ENCODE measurements around the gene HK2. TPM values are rescaled to one million over a fixed set of nuclear protein-coding genes. Genes with fewer than 3 reads are reported as not detected.

HK2 gene
- total and polyA plus RNA-seq, 2 donors (not counting 3 experiments of a cell fraction or from before 2014, with no cell fraction given): 3.4 to 13.0 TPM

DNA sequence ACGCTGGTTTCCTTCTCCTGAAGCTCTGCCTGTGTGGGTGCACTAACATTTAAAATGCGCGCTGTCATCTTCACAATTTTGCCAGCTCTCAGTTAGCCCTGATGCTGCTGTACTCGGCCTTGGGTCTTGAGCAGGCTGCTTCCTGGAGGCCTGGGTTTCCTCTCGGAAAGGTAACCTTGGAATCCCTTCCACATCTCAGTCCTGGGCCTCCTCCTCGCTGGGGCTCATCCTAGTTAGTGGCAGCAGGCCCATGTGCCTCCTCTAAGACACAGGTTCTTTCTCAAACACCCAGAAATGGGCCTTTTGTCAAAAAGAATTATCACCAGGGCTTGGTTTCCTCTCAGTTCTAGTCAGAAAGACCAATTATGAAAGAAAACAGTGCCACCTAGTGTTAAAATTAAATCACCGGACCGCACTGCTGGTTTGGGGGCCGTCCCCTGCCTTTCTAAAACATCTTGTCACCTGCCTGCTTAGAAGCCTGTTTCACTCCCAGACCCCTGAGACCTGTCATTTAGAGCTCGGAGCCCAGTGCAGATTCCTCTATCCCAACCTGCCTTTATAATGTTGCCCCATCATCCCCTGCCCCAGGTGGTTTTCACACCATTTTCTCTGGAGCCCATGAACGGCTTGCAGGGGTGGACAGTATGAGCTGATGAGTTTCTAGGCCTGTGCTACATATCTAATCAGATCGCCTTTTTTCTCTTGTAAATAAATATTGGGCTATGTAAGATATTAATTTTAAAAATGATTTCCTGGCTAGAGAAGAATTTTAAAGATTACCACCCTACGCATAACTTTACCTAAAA lies 42.4 kb downstream of the HK2 start:
- intact Hi-C loops (cut with micrococcal nuclease) (loop anchor here (1.0 kb wide), 3 partner anchors 40 to 186 kb away; no protein-coding TSS in a partner anchor), dilution Hi-C loops (cut with MboI; ENCODE audit: extremely low pct_ligation_motif_present, low sequenced_read_pairs) (no loop called here)
- POLR2A ChIA-PET: no interaction called here
- no TSS peak for BruUV-seq (replicated peaks)
- no peak overlapping the region for H3K4me3 ChIP-seq (replicated peaks in 1 of 3; ENCODE audit: insufficient read depth in 1 of 3, low read depth in 1 of 3, low read length in 3 of 3)
- peak; percentile 63 for DNase-seq (ENCODE audit: low read depth, low spot score)
- no peaks in the 10 kb centered on the region for H3K27me3 ChIP-seq (ENCODE audit: control insufficient read depth in 2 of 2, insufficient read depth in 2 of 2, low read length in 2 of 2)
- no peaks in the 10 kb centered on the region for H3K79me2 ChIP-seq (ENCODE audit: control insufficient read depth, insufficient read depth, low read length)
- no peak overlapping the region for H3K4me2 ChIP-seq (ENCODE audit: insufficient read depth, low read length)
- CTCF ChIA-PET: interaction anchor here (0.7 to 6.9 kb wide), 21 partner anchors 8 to 365 kb away, joined by 3 to 112 read pairs (median 4); partner anchors contain the start of gene HK2
- H3K9ac ChIP-seq (replicated peaks; ENCODE audit: extremely low read depth, insufficient read depth, low read length): no peak overlapping the region
- no peaks in the 10 kb centered on the region for H3K4me1 ChIP-seq (ENCODE audit: control insufficient read depth, extremely low read depth, insufficient read depth, low read length)
- FAIRE-seq: peak; percentile 97
- no peak overlapping the region for H2AFZ ChIP-seq (ENCODE audit: low read depth, low read length)
- no peak overlapping the region for H3K27ac ChIP-seq (ENCODE audit: insufficient read depth, low read depth, low read length)
- H3K36me3 ChIP-seq (ENCODE audit: control insufficient read depth in 2 of 2, extremely low read depth in 1 of 2, insufficient read depth in 2 of 2, low read length in 2 of 2): peaks cover 0 to 2% of the 10 kb centered on the region in 2 experiments
- TF ChIP-seq, protein P1, sequence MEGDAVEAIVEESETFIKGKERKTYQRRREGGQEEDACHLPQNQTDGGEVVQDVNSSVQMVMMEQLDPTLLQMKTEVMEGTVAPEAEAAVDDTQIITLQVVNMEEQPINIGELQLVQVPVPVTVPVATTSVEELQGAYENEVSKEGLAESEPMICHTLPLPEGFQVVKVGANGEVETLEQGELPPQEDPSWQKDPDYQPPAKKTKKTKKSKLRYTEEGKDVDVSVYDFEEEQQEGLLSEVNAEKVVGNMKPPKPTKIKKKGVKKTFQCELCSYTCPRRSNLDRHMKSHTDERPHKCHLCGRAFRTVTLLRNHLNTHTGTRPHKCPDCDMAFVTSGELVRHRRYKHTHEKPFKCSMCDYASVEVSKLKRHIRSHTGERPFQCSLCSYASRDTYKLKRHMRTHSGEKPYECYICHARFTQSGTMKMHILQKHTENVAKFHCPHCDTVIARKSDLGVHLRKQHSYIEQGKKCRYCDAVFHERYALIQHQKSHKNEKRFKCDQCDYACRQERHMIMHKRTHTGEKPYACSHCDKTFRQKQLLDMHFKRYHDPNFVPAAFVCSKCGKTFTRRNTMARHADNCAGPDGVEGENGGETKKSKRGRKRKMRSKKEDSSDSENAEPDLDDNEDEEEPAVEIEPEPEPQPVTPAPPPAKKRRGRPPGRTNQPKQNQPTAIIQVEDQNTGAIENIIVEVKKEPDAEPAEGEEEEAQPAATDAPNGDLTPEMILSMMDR (IDR thresholded peaks at IDR 0.05; ENCODE audit: extremely low read depth in 1 of 2, insufficient read depth in 1 of 2, low read depth in 1 of 2, low read length in 2 of 2): peak; percentile 52 to 62
- TF ChIP-seq GATA2 (IDR thresholded peaks at IDR 0.05; ENCODE audit: insufficient read depth, insufficient read length, low read depth, low read length): no peak
- H3K9me1 ChIP-seq (replicated peaks; ENCODE audit: control insufficient read depth, extremely low read depth, insufficient read depth, low read length): no peaks in the 10 kb centered on the region
- no peaks in the 10 kb centered on the region for H3K9me3 ChIP-seq (replicated peaks; ENCODE audit: control insufficient read depth, insufficient read depth, low read length)
- H4K20me1 ChIP-seq (replicated peaks; ENCODE audit: control insufficient read depth, extremely low read depth, insufficient read depth, low read length): no peaks in the 10 kb centered on the region

DNA sequence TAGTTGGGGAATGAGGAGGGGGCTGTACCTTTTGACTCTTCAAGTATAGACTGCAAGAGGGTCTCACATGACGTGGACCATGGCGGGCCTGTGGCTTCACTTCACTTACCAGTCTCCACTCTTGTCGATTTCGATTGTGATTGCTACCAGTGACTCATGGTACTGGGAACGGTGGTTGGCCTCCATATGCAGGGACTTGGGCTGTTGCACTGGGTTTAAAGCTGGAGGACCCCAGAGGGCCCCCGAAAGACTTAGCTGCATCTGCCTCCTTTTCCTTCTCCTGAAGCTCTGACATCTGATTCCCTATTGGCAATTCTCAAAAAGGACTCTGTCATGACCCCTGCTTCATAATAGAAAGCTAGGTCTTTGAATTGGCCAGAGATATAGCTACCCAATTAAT lies 43.4 kb downstream of the HK2 start:
- intact Hi-C loops (cut with micrococcal nuclease) (no loop called here), dilution Hi-C loops (cut with MboI; ENCODE audit: extremely low pct_ligation_motif_present, low sequenced_read_pairs) (no loop called here)
- DNase-seq (ENCODE audit: low read depth, low spot score): no peak
- no peak overlapping the region for H2AFZ ChIP-seq (ENCODE audit: low read depth, low read length)
- FAIRE-seq: no peak
- TF ChIP-seq GATA2 (IDR thresholded peaks at IDR 0.05; ENCODE audit: insufficient read depth, insufficient read length, low read depth, low read length): no peak
- TF ChIP-seq POLR2AphosphoS5 (IDR thresholded peaks at IDR 0.05; ENCODE audit: insufficient read depth, low read depth, low read length): no peak
- no peak for TF ChIP-seq JUN (IDR thresholded peaks at IDR 0.05; ENCODE audit: borderline replicate concordance, insufficient read depth, insufficient read length, low read depth)
- no peak for TF ChIP-seq FOS (IDR thresholded peaks at IDR 0.05; ENCODE audit: borderline replicate concordance, insufficient read depth, low read length)
- TF ChIP-seq MYC (IDR thresholded peaks at IDR 0.05; ENCODE audit: low read depth, low read length): no peak
- TF ChIP-seq, protein P1 (IDR thresholded peaks at IDR 0.05; ENCODE audit: extremely low read depth in 1 of 2, insufficient read depth in 1 of 2, low read depth in 1 of 2, low read length in 2 of 2): no peak
- no peak for TF ChIP-seq POLR2A (IDR thresholded peaks at IDR 0.05; ENCODE audit: low read depth, low read length)
- TF ChIP-seq, protein P2, sequence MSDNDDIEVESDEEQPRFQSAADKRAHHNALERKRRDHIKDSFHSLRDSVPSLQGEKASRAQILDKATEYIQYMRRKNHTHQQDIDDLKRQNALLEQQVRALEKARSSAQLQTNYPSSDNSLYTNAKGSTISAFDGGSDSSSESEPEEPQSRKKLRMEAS (IDR thresholded peaks at IDR 0.05; ENCODE audit: insufficient read depth, insufficient read length): no peak
- TF ChIP-seq EZH2 (IDR thresholded peaks at IDR 0.05; ENCODE audit: borderline replicate concordance, low read depth, low read length, severe bottlenecking): no peak
- no peaks in the 10 kb centered on the region for H3K9me1 ChIP-seq (replicated peaks; ENCODE audit: control insufficient read depth, extremely low read depth, insufficient read depth, low read length)
- no TSS peak for BruUV-seq (replicated peaks)
- H3K9ac ChIP-seq (replicated peaks; ENCODE audit: extremely low read depth, insufficient read depth, low read length): no peak overlapping the region
- H3K4me1 ChIP-seq (ENCODE audit: control insufficient read depth, extremely low read depth, insufficient read depth, low read length): no peaks in the 10 kb centered on the region
- no peak overlapping the region for H3K4me2 ChIP-seq (ENCODE audit: insufficient read depth, low read length)
- H4K20me1 ChIP-seq (replicated peaks; ENCODE audit: control insufficient read depth, extremely low read depth, insufficient read depth, low read length): no peaks in the 10 kb centered on the region
- POLR2A ChIA-PET: no interaction called here
- CTCF ChIA-PET: interaction anchor here (1.1 to 6.9 kb wide), 7 partner anchors 14 to 186 kb away, joined by 3 to 112 read pairs (median 5); partner anchors contain the start of gene HK2
- peaks cover 0 to 2% of the 10 kb centered on the region in 2 experiments for H3K36me3 ChIP-seq (ENCODE audit: control insufficient read depth in 2 of 2, extremely low read depth in 1 of 2, insufficient read depth in 2 of 2, low read length in 2 of 2)
- H3K27me3 ChIP-seq (ENCODE audit: control insufficient read depth in 2 of 2, insufficient read depth in 2 of 2, low read length in 2 of 2): no peaks in the 10 kb centered on the region
- no peaks in the 10 kb centered on the region for H3K9me3 ChIP-seq (replicated peaks; ENCODE audit: control insufficient read depth, insufficient read depth, low read length)
- H3K4me3 ChIP-seq (replicated peaks in 1 of 3; ENCODE audit: insufficient read depth in 1 of 3, low read depth in 1 of 3, low read length in 3 of 3): no peak overlapping the region
- H3K79me2 ChIP-seq (ENCODE audit: control insufficient read depth, insufficient read depth, low read length): no peaks in the 10 kb centered on the region
- H3K27ac ChIP-seq (ENCODE audit: insufficient read depth, low read depth, low read length): no peak overlapping the region
